Measurements from ENCODE around the gene FLNB. TPM values are rescaled to one million over a fixed set of nuclear protein-coding genes. Genes with fewer than 3 reads are reported as not detected.

The FLNB gene
- total and polyA plus RNA-seq, 9 of the 15 experiments (the other 6 are each of a cell fraction or from before 2014, with no cell fraction given): 9.4 to 48.1 (median 25.6) TPM

- TF ChIP-seq PRDM10 (IDR thresholded peaks at IDR 0.05; ENCODE audit: partially characterized antibody) (no peak), SIRT6 (IDR thresholded peaks at IDR 0.05; ENCODE audit: low read depth, low read length) (no peak), CCAR2 (IDR thresholded peaks at IDR 0.05; ENCODE audit: low read depth, low read length) (no peak), FOXA3 (CRISPR knock-in tag; conservative IDR thresholded peaks at IDR 0.05 in 1 of 2, IDR thresholded peaks at IDR 0.05 in 1 of 2) (no peak), MAFG (tag; conservative IDR thresholded peaks at IDR 0.05) (no peak), PREB (CRISPR knock-in tag; IDR thresholded peaks at IDR 0.05) (no peak), PTRF (tag; IDR thresholded peaks at IDR 0.05) (no peak), HBP1 (CRISPR knock-in tag; IDR thresholded peaks at IDR 0.05) (no peak), RFX5 (IDR thresholded peaks at IDR 0.05; ENCODE audit: low read depth, low read length) (no peak), STAG1 (CRISPR knock-in tag; IDR thresholded peaks at IDR 0.05; ENCODE audit: borderline replicate concordance) (no peak), CHD2 (IDR thresholded peaks at IDR 0.05; ENCODE audit: low read depth, low read length) (no peak), MITF (IDR thresholded peaks at IDR 0.05) (no peak), CREM (IDR thresholded peaks at IDR 0.05; ENCODE audit: low read depth) (0 out of 2 replicates have a peak, but pooled peaks have one; percentile 9), FOXM1 (IDR thresholded peaks at IDR 0.05; ENCODE audit: low read depth) (no peak), FOXM1 (CRISPR knock-in tag; IDR thresholded peaks at IDR 0.05; ENCODE audit: low read depth) (no peak), TOE1 (IDR thresholded peaks at IDR 0.05; ENCODE audit: borderline replicate concordance) (no peak), TOE1 (CRISPR knock-in tag; IDR thresholded peaks at IDR 0.05; ENCODE audit: borderline replicate concordance, low read depth) (no peak), CEBPG (CRISPR knock-in tag; IDR thresholded peaks at IDR 0.05) (no peak), CEBPG (tag; conservative IDR thresholded peaks at IDR 0.05 in 1 of 2, IDR thresholded peaks at IDR 0.05 in 1 of 2) (0 out of 4 replicates have a peak, but pooled peaks of 1 of the 2 experiments have one; percentile 34), NCOA4 (IDR thresholded peaks at IDR 0.05; ENCODE audit: partially characterized antibody) (no peak)
Measured at GRCh38 chr3:58206406-58207011, 198.3 kb downstream of the FLNB start (continued).

Measured in K562 (cell line).